ENCODE results near the gene RNF19B.
"Not testable (repeated sequence)": the region's sequence is repeated elsewhere in the genome, so short reads cannot be mapped to it uniquely, and the experiment has no call there.

Gene RNF19B, protein sequence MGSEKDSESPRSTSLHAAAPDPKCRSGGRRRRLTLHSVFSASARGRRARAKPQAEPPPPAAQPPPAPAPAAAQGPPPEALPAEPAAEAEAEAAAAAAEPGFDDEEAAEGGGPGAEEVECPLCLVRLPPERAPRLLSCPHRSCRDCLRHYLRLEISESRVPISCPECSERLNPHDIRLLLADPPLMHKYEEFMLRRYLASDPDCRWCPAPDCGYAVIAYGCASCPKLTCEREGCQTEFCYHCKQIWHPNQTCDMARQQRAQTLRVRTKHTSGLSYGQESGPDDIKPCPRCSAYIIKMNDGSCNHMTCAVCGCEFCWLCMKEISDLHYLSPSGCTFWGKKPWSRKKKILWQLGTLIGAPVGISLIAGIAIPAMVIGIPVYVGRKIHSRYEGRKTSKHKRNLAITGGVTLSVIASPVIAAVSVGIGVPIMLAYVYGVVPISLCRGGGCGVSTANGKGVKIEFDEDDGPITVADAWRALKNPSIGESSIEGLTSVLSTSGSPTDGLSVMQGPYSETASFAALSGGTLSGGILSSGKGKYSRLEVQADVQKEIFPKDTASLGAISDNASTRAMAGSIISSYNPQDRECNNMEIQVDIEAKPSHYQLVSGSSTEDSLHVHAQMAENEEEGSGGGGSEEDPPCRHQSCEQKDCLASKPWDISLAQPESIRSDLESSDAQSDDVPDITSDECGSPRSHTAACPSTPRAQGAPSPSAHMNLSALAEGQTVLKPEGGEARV

DNA sequence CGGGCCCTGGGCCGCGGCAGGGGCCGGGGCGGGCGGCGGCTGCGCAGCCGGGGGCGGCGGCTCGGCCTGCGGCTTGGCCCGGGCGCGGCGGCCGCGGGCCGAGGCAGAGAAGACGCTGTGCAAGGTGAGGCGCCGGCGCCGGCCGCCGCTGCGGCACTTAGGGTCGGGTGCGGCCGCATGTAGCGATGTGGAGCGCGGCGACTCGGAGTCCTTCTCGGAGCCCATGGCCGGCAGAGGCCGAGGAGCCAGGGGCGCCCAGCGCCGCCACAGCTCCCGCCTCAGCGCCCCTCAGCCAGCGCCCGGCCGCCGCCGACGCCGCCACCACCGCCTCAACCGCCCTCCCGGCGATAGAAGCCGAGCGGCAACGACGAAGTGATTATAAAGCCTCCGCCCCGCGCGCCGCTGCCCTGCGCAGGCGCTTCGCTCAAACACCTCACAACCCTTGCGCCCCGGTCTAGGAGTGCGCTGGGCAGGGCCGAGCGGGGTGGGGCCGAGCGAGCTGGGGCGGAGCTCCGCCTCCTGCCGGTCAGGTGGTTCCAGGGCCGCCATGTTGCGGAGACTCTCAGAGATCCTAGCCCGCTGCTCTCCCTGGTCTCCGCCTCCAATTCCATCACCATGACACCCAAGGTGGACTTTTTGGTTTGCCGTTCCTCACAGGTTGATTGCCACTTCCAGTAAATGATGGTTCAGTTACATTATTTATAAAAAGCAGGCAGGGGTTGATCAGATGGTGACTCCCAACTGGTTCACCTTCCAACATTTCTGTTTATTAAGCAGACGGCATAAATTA is at the start of gene RNF19B:
TSS of gene RNF19B (minus strand) at position 349 of the 790 bp plus-strand sequence. CDS start at position 225, 124 bp downstream.
- peak within 1 kb of the TSS; percentile 78 for H3K4me3 ChIP-seq (ENCODE audit: low read depth, low read length)

DNA sequence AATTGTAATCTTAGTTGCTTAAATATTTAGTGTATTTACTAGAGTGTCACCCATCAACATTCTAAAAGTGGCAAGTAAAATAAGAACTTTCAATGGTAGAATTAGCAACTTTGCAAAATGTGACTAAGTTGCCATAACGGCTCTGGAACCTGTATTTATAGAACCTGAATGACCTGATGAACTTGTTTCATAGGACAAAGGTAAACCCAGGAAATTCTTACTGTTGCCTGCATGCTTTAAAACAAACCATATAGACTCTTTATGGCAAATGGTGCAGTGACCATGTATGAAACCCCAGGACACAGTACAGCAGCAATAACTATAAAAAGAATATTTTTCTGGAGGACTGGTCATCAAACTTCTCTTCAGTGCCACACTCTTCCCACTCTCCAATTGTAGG is 49.2 kb upstream of the RNF19B start:
- H3K4me3 ChIP-seq (ENCODE audit: low read depth, low read length) = no peak overlapping the region

DNA sequence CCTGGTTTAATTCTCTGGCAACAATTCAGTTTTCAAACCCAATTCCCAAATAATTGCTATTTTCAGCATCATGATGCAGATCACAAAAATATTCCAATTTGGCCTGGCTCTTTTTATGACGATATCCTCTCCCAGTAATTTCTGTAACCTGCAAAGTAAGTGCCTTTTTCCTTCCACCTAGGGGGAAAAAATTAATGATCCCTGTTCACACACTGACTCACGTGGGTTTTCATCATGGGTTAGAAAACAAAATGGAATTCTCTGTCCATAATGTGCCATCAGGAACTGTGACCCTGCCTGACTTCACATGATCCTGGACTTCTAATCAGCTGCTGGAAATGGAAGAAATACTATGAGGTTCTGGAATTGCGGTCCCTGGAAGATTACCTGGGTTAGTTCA is 47.6 kb upstream of the RNF19B start:
- no peak overlapping the region for H3K4me3 ChIP-seq (ENCODE audit: low read depth, low read length)

DNA sequence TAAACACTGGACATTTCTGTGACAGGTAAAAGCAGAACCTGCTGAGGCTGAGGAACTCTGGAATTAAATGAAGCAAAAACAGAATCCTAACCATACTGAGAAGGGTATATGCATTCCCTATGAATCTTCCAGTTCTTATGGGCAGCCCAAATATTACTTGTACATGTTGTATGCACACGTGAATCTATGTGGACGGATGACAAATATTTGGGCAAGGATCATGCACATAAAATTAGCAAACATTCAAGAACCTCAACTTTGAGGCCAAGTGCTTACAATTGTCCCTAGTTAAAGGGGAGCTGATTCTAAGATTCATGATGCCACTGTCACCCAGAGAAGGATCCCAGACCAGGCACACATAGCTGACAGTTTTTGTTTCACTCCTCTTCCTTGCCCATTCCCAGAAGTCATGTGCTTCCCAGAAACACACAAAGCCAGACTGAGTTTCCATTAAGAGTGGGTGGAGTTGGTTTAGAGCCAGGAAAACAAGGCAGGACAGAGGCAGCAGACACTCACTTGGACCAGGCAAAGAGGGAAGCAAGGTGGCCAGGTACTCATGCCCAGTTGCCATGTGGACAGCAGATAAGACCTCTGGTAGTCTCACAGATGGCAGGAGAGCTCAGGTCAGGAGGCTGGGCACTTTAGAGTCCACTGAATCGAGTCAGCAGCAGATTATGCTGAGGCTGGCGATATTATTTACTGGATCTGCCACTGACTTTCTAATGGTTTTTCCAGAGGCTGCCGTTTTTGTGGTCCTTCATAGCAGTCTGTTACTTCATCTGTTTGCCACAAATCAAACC is 46.5 kb upstream of the RNF19B start:
- no peak overlapping the region for H3K4me3 ChIP-seq (ENCODE audit: low read depth, low read length)

DNA sequence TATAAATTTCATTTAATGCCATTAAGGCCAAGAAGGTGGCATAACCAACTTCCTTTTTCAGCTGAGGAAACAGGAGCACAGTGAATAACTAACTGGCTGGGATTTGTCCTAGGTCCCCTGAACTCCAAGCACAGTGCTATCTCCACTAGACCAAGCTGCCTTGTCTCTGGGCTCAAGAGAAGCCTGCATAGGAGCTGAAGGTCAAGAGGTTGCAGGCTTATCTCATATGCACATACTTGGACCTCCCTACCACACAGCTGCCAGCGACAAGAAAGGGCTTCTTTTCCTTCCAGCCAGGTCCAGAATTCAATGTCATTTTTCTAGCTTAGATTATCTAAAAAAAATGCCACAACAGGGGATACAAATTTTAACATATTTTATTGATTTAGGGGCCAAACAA is 45.0 kb upstream of the RNF19B start:
- H3K4me3 ChIP-seq (ENCODE audit: low read depth, low read length) = no peak overlapping the region

DNA sequence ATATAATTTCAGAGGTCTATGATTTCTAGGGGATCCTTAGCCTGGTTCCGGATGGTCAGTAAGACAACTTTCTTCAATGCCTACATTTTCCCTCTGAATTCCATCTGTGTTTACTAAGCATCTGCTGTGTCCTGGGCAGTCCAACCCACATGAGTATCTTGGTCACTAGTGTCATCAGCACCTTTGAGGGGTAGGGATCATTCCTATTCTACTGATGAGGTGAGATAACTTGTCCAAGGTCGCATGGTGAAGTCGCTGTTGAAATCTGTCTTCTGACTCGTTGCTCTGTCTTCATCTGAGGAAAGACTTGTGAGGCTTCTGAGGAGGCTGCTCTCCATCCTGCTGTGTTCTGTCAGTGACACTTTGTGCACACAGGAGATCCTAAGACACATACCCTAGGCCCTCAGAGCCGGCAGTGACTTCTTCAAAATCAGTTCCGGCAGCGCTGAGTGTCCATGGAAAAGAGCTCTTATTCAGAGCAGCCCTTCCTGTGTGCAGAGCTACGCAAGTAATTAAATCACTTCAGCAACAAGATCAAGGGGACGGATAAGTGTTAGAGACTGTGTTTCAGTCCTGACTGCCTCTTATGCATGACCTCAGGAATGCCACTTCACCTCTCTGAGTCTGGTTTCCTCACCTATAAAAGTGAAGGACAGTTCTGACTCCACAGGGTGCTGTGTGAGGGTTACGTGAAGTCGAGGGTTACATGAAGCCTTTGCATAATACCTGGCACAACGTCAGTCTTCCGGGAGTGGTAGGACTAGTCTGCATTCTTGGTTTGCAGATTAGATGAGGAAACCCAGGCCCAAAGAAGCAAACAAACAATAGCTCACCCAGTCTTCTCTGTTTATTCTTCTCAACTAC is 43.7 kb upstream of the RNF19B start:
- no peak overlapping the region for H3K4me3 ChIP-seq (ENCODE audit: low read depth, low read length)

DNA sequence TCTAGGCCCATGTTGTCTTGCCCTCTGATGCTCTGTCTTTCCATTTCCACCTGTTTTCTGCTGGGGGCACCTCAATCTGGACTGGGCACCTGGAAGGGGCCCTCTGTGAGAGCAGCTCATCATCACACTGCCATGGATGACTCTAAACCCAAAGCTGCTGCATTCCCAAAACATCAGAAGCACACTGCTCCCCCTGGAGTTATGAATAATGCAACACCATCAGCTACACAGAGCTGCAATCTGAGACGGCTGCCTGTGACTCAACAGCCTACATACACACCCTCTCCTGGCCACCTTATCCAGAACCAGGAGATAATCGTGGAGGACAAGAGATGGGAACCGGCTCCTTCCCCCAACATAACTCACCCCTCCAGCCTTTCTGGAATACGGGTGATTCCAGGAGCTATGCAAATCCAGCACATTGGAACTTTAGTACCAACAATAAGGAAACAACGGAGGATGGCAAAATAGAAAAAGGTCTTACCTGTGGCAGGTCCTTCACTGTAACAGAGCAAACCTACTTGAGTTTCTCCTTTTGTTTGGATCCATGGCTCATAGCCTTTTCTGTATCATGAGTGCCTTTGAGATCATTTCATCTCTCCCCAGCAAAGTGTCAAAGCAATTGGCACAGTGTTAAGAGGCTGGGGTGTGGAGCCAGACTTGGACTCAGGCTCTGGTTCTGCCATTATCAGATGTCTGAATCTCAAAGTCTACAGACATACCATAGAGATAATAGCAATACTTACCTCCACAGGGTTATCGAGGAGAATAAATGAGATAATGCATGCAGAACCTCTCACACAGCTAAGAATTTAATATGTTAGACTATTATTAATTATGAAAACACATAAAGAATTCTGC is 42.8 kb upstream of the RNF19B start:
- no peak overlapping the region for H3K4me3 ChIP-seq (ENCODE audit: low read depth, low read length)

DNA sequence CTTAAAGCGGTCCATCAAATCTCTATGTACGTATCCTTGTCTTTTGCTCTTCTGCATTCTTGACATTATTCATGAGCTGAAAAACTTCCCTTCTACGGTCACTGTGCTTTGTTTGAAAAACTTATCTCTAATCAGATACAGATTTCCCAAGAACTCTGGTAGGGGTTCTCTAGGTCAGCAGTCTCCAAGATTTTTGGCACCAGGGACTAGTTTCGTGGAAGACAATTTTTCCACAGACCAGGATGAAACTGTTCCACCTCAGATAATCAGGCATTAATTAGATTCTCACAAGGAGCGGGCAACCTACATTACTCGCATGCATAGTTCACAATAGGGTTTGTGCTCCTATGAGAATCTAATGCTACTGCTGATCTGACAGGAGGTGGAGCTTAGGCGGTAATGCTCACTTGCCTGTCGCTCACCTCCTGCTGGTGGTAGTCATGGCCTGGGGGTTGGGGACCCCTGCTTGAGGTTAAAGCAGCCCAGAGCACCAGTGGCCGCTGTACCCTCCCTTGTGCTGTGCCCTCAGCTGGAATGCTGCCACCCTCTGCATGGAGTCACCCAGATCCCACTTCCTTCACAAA is 41.3 kb upstream of the RNF19B start:
- H3K4me3 ChIP-seq (ENCODE audit: low read depth, low read length) = no peak overlapping the region

DNA sequence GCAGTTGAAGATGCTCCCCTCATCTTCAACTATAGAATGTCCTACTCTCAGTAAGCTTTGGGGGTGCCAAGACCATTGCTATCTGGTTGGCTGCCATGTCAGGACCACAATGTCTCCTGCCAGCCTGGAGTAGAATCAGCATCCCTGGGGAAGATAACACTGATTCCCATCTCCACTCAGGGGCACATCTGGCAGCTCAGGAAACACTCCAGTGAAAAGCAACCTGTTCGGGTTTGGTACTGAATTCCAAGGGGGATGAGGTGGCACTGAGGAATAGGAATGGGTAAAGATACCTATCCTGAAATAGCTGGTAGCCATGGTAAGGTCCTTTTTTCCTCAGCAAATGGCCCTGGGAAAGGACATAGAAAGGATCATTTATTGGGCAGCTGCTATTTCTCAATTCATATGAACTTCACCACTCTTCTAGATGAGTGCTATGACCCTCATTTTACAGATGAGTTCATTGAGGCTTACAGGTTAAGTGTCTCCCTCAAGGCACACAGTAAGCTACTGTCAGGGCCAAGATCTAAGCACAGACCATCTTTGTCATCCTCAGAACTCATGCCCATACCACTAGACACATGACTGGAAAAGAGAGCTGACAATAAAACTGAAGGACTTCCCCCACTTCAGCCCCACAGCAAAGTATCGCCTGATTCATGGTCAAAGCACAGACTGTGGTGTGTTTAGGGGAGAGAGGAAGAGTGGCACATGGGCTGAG is 40.7 kb upstream of the RNF19B start:
- no peak overlapping the region for H3K4me3 ChIP-seq (ENCODE audit: low read depth, low read length)

DNA sequence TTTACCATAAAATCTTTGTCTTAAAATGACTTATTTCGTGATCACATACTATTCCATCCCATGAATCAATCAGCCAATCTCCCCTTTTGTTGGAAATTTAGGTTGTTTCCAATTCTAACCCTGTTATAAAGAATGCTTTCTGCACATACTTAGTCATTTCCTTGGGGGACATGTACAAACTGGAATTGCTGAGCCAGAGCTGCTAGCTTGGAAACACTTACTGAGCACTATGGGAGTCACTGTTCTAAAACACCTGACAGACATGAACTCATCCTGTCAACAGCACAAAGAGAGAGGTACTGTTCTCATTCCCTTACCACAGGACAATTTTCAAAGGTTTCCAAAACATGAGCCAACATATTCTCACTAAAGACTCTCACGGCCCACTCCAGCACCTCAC is 40.0 kb upstream of the RNF19B start:
- no peak overlapping the region for H3K4me3 ChIP-seq (ENCODE audit: low read depth, low read length)

DNA sequence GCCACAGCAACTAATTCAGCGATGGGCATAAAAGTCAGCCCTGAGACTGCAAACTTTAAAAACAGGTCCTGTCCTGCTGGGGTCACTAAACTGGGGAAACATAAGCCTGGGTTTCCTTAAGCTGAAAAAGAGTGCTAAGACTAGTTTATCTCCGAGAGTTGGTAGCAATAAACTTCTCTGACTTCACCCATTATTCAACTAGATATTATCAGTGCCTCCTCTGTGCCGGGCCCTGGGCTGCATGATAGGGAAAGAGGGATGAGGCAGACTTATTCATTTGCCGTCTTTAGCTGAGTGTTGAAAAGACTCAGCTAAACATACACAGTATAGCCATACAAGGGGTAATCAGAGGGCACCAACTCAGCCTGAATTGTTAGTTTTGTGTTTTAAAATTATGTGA is 39.0 kb upstream of the RNF19B start:
- no peak overlapping the region for H3K4me3 ChIP-seq (ENCODE audit: low read depth, low read length)

DNA sequence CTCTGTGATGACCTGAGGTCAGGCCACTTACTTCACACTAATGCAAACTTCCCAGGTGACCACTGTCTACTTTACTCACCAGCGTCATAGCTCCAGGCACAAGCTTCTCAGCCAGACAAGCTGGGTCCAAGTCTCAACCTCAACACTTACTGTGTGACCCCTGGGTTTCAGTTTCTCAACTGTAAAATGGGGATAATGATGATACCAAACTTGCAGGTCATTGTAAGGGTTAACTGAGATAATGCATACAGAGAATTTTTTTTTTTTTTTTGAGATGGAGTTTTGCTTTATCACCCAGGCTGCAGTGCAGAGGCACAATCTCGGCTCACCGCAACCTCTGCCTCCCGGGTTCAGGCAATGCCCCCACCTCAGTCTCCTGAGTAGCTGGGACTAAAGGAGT is 37.4 kb upstream of the RNF19B start:
- no peak overlapping the region for H3K4me3 ChIP-seq (ENCODE audit: low read depth, low read length)

DNA sequence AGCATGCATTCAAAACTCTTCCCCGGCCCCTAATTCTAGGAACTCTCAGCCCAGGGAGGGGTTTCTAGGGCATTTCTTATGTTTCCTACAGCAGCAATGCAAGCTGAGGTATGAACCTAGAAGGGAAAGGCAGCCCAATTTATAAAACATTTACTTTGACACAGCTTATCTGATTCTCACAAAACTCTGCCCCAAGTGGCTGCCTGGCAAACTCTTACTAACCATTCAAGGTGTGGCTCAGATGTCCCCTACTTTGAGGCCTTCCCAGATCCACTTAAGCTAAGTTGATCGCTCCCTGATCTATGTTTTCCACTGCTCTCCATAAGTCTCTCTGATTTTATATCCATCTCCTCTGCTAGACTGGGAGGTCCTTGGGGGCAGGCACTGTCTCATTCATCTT is 36.7 kb upstream of the RNF19B start:
- H3K4me3 ChIP-seq (ENCODE audit: low read depth, low read length) = no peak overlapping the region

DNA sequence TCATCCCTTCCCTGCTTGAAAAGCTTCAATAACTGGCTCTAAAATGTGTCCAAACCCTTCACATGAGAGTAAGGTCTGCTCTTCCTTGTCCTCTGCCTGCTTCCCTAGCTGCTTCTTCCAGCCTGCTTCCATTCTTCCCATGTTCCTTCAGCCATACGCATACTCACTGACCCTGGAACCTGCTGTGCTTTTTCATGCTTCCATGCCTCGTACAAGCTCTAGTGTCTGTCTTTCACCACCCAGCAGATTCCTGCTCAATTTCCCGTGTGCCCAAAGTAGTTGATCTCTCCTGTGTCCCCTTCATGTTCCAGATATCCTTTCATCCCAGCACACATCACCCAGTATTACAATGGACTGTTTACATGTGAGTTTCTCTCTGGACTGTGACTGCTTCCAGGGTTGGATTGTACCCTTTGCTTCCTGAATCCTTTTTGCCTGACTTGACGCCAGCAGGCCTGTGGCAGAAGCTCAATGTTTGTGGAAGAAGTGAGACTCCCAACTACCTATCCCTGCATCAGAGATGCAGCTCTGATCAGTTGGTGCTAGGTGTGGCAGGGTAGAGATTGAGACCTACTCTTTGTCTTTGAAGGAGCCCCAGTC is 35.9 kb upstream of the RNF19B start:
- no peak overlapping the region for H3K4me3 ChIP-seq (ENCODE audit: low read depth, low read length)

DNA sequence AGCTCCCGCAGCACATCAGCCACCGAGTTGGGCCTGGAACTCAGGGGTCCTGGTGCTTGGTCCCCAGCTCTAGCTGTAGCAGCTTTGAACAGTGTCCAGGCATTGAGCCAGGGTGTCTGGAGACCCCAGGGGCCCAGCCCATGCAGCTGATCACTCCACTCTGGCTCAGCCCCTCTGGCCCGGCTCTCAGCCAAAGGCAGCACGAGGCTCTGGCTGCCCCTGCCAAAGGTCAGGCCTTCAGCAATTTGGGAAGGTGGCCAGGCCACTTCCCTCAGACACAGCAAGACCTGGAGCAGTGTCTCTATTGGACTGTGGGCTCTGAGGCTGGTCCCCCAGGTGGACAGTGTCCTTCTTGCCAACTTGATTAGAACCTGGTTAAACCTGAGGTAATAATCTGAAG is 34.4 kb upstream of the RNF19B start:
- H3K4me3 ChIP-seq (ENCODE audit: low read depth, low read length) = no peak overlapping the region

DNA sequence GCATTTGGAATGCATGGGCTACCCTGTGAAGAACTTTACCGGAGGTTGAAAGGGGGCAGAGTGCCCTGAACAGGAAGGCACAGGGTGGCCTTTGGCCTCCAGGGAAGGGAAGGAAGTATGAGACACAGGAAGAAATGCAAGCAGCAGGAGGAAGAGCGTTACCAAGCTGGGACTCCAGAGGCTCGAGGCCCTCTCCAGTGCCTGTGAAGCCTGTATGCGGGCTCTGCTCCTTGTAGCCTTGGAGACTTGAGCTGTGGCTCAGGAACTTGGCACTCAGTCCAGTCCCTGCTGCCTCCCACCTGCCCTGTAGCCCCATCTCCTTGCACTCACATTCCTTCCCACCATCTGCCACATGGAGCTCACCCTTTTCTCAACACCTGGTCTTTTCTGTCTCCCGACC is 33.5 kb upstream of the RNF19B start:
- no peak overlapping the region for H3K4me3 ChIP-seq (ENCODE audit: low read depth, low read length)

DNA sequence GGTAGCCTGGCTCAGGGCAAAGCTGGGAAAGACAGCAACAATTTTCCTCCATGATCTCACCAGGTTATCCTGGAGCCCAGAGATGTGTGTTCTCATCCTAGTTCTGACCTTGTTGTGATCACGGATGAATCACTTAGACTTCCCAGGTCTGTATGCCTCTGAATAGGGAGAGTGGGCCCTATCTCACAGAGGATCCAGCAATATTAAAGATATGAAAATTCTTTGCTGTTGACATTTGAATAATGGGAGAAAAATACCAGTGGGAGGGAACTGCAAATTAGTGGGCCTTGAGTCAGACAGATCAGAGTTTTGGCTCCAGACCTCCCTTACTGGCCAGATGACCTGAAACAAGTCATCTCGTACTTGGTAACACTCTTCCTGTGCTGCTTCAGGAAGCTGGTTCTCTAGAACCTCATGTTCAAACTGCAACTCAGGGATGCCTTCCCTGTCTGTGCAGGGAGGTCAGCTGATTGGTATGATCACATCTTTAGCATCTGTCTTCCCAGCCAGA is 32.8 kb upstream of the RNF19B start:
- no peak overlapping the region for H3K4me3 ChIP-seq (ENCODE audit: low read depth, low read length)

DNA sequence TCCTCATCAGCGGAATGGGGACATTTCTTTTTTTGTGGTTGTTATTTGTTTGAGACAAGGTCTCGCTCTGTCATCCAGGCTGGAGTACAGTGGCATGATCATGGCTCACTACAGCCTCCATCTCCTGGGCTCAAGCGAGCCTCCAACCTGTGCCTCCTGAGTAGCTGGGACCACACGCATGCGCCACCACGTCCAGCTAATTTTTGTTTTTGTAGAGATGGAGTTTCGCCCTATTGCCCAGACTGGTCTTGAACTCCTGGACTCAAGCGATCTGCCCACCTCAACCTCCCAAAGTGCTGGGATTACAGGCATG is 28.7 kb upstream of the RNF19B start:
- H3K4me3 ChIP-seq (ENCODE audit: low read depth, low read length) = not testable (repeated sequence)
